ENCODE measurements around the gene SPRYD7. TPM values are rescaled to one million over a fixed set of nuclear protein-coding genes. Genes with fewer than 3 reads are reported as not detected.

Gene SPRYD7
- total RNA-seq, 1 donor from 2014 or later, result 4.9 TPM

DNA sequence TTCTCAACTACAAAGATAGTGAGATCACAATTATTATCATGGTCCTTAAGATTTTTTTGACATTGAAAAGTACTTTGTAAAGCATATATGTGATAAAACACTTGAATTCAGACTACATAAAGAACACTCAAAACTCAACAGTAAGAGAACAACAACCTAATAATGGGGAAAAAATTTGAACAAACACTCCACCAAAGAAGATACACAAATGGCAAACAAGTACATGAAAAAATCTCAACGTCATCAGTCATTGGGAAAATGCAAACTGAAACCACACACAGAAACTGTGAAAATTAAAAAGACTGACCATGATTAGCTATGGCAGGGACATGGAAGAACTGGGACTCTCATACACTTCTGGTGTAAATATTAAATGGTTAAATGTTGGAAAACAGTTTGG lies 70.9 kb downstream of the SPRYD7 start:
- Mint-ChIP-seq H3K27ac (ENCODE audit: unreplicated experiment) (no peak overlapping the region), H3K9me3 (ENCODE audit: unreplicated experiment) (peaks cover 5% of the 10 kb centered on the region), H3K4me1 (ENCODE audit: unreplicated experiment) (no peaks in the 10 kb centered on the region), H3K27me3 (ENCODE audit: unreplicated experiment) (no peaks in the 10 kb centered on the region), H3K4me3 (ENCODE audit: unreplicated experiment) (no peak overlapping the region), H3K36me3 (ENCODE audit: unreplicated experiment) (no peaks in the 10 kb centered on the region)
- DNase-seq (ENCODE audit: extremely low spot score, unreplicated experiment), result no peak
- TF ChIP-seq, protein P1, sequence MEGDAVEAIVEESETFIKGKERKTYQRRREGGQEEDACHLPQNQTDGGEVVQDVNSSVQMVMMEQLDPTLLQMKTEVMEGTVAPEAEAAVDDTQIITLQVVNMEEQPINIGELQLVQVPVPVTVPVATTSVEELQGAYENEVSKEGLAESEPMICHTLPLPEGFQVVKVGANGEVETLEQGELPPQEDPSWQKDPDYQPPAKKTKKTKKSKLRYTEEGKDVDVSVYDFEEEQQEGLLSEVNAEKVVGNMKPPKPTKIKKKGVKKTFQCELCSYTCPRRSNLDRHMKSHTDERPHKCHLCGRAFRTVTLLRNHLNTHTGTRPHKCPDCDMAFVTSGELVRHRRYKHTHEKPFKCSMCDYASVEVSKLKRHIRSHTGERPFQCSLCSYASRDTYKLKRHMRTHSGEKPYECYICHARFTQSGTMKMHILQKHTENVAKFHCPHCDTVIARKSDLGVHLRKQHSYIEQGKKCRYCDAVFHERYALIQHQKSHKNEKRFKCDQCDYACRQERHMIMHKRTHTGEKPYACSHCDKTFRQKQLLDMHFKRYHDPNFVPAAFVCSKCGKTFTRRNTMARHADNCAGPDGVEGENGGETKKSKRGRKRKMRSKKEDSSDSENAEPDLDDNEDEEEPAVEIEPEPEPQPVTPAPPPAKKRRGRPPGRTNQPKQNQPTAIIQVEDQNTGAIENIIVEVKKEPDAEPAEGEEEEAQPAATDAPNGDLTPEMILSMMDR (IDR thresholded peaks at IDR 0.05), result no peak

DNA sequence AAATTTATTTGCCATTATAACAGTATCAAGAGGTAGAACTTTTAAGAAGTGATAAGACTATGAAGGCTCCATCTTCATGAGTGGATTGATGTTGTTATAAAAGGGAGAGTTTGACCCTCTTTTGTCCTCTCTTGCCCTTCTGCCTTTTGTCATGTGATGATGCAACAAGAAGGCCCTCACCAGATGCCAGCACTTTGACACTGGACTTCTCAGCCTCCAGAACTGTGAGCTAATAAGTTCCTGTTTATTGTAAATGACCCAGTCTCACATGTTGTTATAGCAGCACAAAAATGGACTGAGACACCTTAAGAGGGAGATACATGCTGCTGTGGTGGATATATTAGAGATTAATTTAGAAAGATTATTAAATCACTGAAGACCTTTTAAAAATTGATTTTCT lies 71.6 kb downstream of the SPRYD7 start:
- TF ChIP-seq, protein P1 (IDR thresholded peaks at IDR 0.05), result no peak
- Mint-ChIP-seq H3K27ac (ENCODE audit: unreplicated experiment) (no peak overlapping the region), H3K27me3 (ENCODE audit: unreplicated experiment) (no peaks in the 10 kb centered on the region), H3K36me3 (ENCODE audit: unreplicated experiment) (no peaks in the 10 kb centered on the region), H3K4me1 (ENCODE audit: unreplicated experiment) (peaks cover 2% of the 10 kb centered on the region), H3K4me3 (ENCODE audit: unreplicated experiment) (no peak overlapping the region), H3K9me3 (ENCODE audit: unreplicated experiment) (peaks cover 5% of the 10 kb centered on the region)
- no peak for DNase-seq (ENCODE audit: extremely low spot score, unreplicated experiment)

Other genes starting within 250 kb of the SPRYD7 start
- 29.2 and 33.7 TPM in 2 replicates for gene EBPL, start 244.9 kb downstream of the SPRYD7 start, total RNA-seq
- gene KPNA3, start 143.7 kb downstream of the SPRYD7 start, total RNA-seq, result 39.9 and 42.6 TPM in 2 replicates
- 33.4 and 38.5 TPM in 2 replicates for gene TRIM13, start 60.7 kb upstream of the SPRYD7 start, total RNA-seq
- gene KCNRG, start 79.1 kb upstream of the SPRYD7 start, total RNA-seq, result 0.21 and 0.89 TPM in 2 replicates

Measured in osteocyte (in vitro differentiated cells).